PC-3 (cell line): ENCODE measurements around the gene DYSF. TPM values are rescaled to one million over a fixed set of nuclear protein-coding genes. Genes with fewer than 3 reads are reported as not detected.

Source experiments
- ATAC-seq: fragments of 200-7000 bp; cut with Tn5 transposase; 2 replicates; pipeline ENCODE4 v1.9.1; 2020; ENCODE audit warnings: mild to moderate bottlenecking, moderate library complexity
- BruUV-seq: library from RNA; stranded (reverse); fragments of 400-500 nt; replicated peaks from 2 replicates; lab custom pipeline; 2021; lab: Mats Ljungman, UMichigan
- CTCF ChIA-PET: fragments of 300-600 bp; sonication (Branson Sonifier 250); formaldehyde crosslinking; loops from one replicate; lab custom pipeline; 2022; ENCODE audit warnings: antibody characterized with exemption; lab: Charles Lee
- POLR2A ChIA-PET: fragments of 300-600 bp; sonication (Branson Sonifier 250); formaldehyde crosslinking; loops from one replicate; lab custom pipeline; 2022; ENCODE audit warnings: antibody characterized with exemption; ENCODE audit not compliant: unreplicated experiment; lab: Charles Lee
- DNase-seq: peaks from one replicate; pipeline ENCODE4 v3.0.0-alpha.2; 2015
- H2AFZ ChIP-seq: fragments of 300-600 bp; sonication (generic); 2 replicates; pipeline ENCODE4 v1.6.0; 2016; ENCODE audit warnings: antibody characterized with exemption, low read length
- H3F3A ChIP-seq: fragments of 300-600 bp; sonication (generic); one replicate; pipeline ENCODE4 v1.6.0; 2017; ENCODE audit warnings: antibody characterized with exemption, low read length, control low read depth, mild to moderate bottlenecking; ENCODE audit not compliant: unreplicated experiment
- H3K27ac ChIP-seq: fragments of 300-600 bp; sonication (generic); 2 replicates; pipeline ENCODE4 v1.5.1; 2016; ENCODE audit warnings: mild to moderate bottlenecking, low read length
- H3K27me3 ChIP-seq: fragments of 300-600 bp; sonication (generic); 2 replicates; pipeline ENCODE4 v1.6.1; 2016; ENCODE audit warnings: low read length, mixed read lengths
- H3K36me3 ChIP-seq: fragments of 300-600 bp; sonication (generic); 2 replicates; pipeline ENCODE4 v1.6.1; 2016; ENCODE audit warnings: low read depth, mixed run types, low read length, mixed read lengths
- H3K4me1 ChIP-seq: fragments of 300-600 bp; sonication (generic); 2 replicates; pipeline ENCODE4 v1.5.1; 2016; ENCODE audit warnings: low read length; ENCODE audit not compliant: insufficient read depth
- H3K4me2 ChIP-seq: fragments of 300-600 bp; sonication (generic); 2 replicates; pipeline ENCODE4 v1.6.0; 2016; ENCODE audit warnings: low read length
- H3K4me3 ChIP-seq: fragments of 300-600 bp; sonication (generic); 2 replicates; pipeline ENCODE4 v1.5.1; 2016; ENCODE audit warnings: mild to moderate bottlenecking, low read length, mixed read lengths
- H3K79me2 ChIP-seq: fragments of 300-600 bp; sonication (generic); 2 replicates; pipeline ENCODE4 v1.6.1; 2017; ENCODE audit warnings: low read length, mixed read lengths
- H3K9ac ChIP-seq: fragments of 300-600 bp; sonication (generic); 2 replicates; pipeline ENCODE4 v1.6.0; 2016; ENCODE audit warnings: mild to moderate bottlenecking, low read length
- H3K9me2 ChIP-seq: fragments of 300-600 bp; sonication (generic); replicated peaks from 2 replicates; pipeline ENCODE4 v1.6.1; 2016; ENCODE audit warnings: mixed run types, low read length, mixed read lengths
- H3K9me3 ChIP-seq: fragments of 300-600 bp; sonication (generic); 2 replicates; pipeline ENCODE4 v1.6.1; 2016; ENCODE audit warnings: low read length, mixed read lengths
- H4K20me1 ChIP-seq: fragments of 300-600 bp; sonication (generic); 2 replicates; pipeline ENCODE4 v1.6.1; 2016; ENCODE audit warnings: low read length, mixed read lengths
- CTCF ChIP-seq: fragments of 300-600 bp; sonication (generic); conservative IDR thresholded peaks from 2 replicates; pipeline ENCODE4 v1.5.1; 2017; ENCODE audit warnings: antibody characterized with exemption, low read depth, mild to moderate bottlenecking, low read length
- EZH2 ChIP-seq: fragments of 300-600 bp; sonication (generic); IDR thresholded peaks from one replicate; pipeline ENCODE4 v1.6.1; 2017; ENCODE audit warnings: antibody characterized with exemption, mild to moderate bottlenecking, low read length; ENCODE audit not compliant: unreplicated experiment
- EZH2phosphoT487 ChIP-seq: fragments of 300-600 bp; sonication (generic); IDR thresholded peaks from 2 replicates; pipeline ENCODE4 v1.6.1; 2018; ENCODE audit warnings: mild to moderate bottlenecking, antibody characterized with exemption, low read length, borderline replicate concordance
- intact Hi-C: fragments of 100-400 bp; cut with micrococcal nuclease; formaldehyde crosslinking; loops from 2 replicates; pipeline ENCODE4 v1.9.0; 2023
- total RNA-seq: library from RNA; depleted of rRNA; stranded (reverse); fragments of >200 nt; gene quantifications from 2 replicates; pipeline ENCODE4 v1.2.3, GENCODE V29; 2014

The DYSF gene
- total RNA-seq, 1 experiment from 2014 or later: 13.0 TPM

GRCh38 chr2:71606244-71606643 is 152.9 kb downstream of the DYSF start:
- DNase-seq (no peak), ATAC-seq (no peak)
- H3F3A ChIP-seq: no peaks in the 10 kb centered on the region
- no peak overlapping the region for H3K27ac ChIP-seq
- H3K9me3 ChIP-seq: no peaks in the 10 kb centered on the region
- H3K4me3 ChIP-seq: no peak overlapping the region
- no peak overlapping the region for H3K9ac ChIP-seq
- H4K20me1 ChIP-seq: no peaks in the 10 kb centered on the region
- no peak overlapping the region for H3K4me2 ChIP-seq
- H3K9me2 ChIP-seq: no peaks in the 10 kb centered on the region
- H2AFZ ChIP-seq: no peak overlapping the region
- H3K4me1 ChIP-seq: peaks cover 5% of the 10 kb centered on the region; the same call in 1 of the 2 replicates
- no TSS peak for BruUV-seq
- no peaks in the 10 kb centered on the region for H3K27me3 ChIP-seq
- ChIA-PET CTCF (interaction anchor here (0.6 kb wide), 1 partner anchor 487 kb away, joined by 3 read pairs; no protein-coding TSS in a partner anchor), POLR2A (no interaction called here)
- no peaks in the 10 kb centered on the region for H3K79me2 ChIP-seq
- intact Hi-C loops: loop anchor here (5.0 kb wide), 1 partner anchor 546 kb away; no protein-coding TSS in a partner anchor
- no peaks in the 10 kb centered on the region for H3K36me3 ChIP-seq
- no peak for TF ChIP-seq EZH2phosphoT487
- TF ChIP-seq CTCF: no peak
- no peak for TF ChIP-seq EZH2

GRCh38 chr2:71607151-71607889 is 154.0 kb downstream of the DYSF start:
- H3K9me2 ChIP-seq: no peaks in the 10 kb centered on the region
- H4K20me1 ChIP-seq: no peaks in the 10 kb centered on the region
- H3K4me3 ChIP-seq: no peak overlapping the region
- H3F3A ChIP-seq: no peaks in the 10 kb centered on the region
- H2AFZ ChIP-seq: no peak overlapping the region
- CTCF ChIA-PET: no interaction called here
- ATAC-seq (no peak), DNase-seq (no peak)
- no peaks in the 10 kb centered on the region for H3K79me2 ChIP-seq
- H3K27ac ChIP-seq: no peak overlapping the region
- intact Hi-C loops: loop anchor here (5.0 kb wide), 1 partner anchor 545 kb away; no protein-coding TSS in a partner anchor
- no TSS peak for BruUV-seq
- no peak overlapping the region for H3K9ac ChIP-seq
- POLR2A ChIA-PET: no interaction called here
- no peaks in the 10 kb centered on the region for H3K36me3 ChIP-seq
- H3K27me3 ChIP-seq: no peaks in the 10 kb centered on the region
- H3K4me2 ChIP-seq: no peak overlapping the region
- no peaks in the 10 kb centered on the region for H3K9me3 ChIP-seq
- TF ChIP-seq EZH2phosphoT487: no peak
- no peak for TF ChIP-seq EZH2
- TF ChIP-seq CTCF: no peak
- peaks cover 5% of the 10 kb centered on the region; the same call in 1 of the 2 replicates for H3K4me1 ChIP-seq

GRCh38 chr2:71608034-71608433 is 154.7 kb downstream of the DYSF start:
- Histone ChIP-seq H3K4me1 (peaks cover 5% of the 10 kb centered on the region; the same call in 1 of the 2 replicates), H3K9me2 (no peaks in the 10 kb centered on the region), H4K20me1 (no peaks in the 10 kb centered on the region), H3K9ac (no peak overlapping the region), H3F3A (no peaks in the 10 kb centered on the region), H3K9me3 (no peaks in the 10 kb centered on the region), H3K4me2 (no peak overlapping the region), H3K27me3 (no peaks in the 10 kb centered on the region), H3K4me3 (no peak overlapping the region), H3K27ac (no peak overlapping the region), H2AFZ (no peak overlapping the region), H3K79me2 (no peaks in the 10 kb centered on the region), H3K36me3 (no peaks in the 10 kb centered on the region)
- CTCF ChIA-PET: no interaction called here
- ATAC-seq (no peak), DNase-seq (no peak)
- BruUV-seq: no TSS peak
- POLR2A ChIA-PET: no interaction called here
- intact Hi-C loops: loop anchor here (5.0 kb wide), 1 partner anchor 544 kb away; no protein-coding TSS in a partner anchor
- TF ChIP-seq EZH2 (no peak), EZH2phosphoT487 (no peak), CTCF (no peak)
